GM18861 (cell line): Measurements from ENCODE around the gene CITED1.

ENCODE experiments used
- ATAC-seq: cut with Tn5 transposase; IDR thresholded peaks from one replicate; pipeline ENCODE4 v1.9.1; 2021; ENCODE audit not compliant: unreplicated experiment

Gene CITED1

GRCh38 chrX:72271091-72271788 is 34.5 kb downstream of the CITED1 start:
- ATAC-seq, result no peak

- no peak for ATAC-seq
Observed at GRCh38 chrX:72270316-72270866, 35.3 kb downstream of the CITED1 start.

- ATAC-seq, result no peak
Observed at GRCh38 chrX:72269671-72270251, 36.0 kb downstream of the CITED1 start.

DNA sequence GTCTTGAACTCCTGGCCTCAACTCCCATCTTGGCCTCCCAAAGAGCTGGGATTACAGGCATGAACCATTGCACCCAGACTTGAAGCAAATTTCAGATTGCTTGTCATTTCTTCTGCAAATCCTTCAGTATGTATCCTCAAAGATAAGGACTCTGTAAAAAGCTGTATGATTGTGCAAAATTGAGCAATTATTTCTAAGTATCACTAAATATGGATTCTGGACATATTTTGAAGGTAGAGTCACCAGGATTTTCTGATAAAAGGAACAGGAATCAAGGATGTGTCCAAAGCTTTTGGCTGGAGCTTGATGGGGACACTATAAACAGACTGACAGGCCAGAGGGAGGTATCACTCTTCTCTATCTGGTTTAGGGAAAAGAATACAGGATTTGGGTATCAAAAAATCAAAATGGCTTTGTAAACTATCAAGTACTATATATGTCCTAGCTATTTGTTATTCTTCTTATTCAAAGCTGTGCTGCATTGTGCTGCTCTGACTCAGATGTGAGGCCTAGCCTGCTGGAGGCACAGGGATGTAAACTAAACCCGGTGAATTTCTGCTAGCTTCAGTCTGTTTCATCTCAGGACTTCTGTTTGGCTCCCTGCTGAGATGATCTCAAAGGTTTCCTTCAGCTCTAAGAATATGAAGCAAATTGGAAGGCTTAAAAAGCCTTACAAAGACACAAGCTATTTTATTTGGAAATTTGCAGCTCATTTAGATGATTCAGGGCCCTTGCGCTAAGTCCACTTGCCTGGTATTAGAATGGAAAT is 36.9 kb downstream of the CITED1 start:
- ATAC-seq, result no peak

- ATAC-seq, result no peak
Observed at GRCh38 chrX:72265263-72265662, 40.5 kb downstream of the CITED1 start.

DNA sequence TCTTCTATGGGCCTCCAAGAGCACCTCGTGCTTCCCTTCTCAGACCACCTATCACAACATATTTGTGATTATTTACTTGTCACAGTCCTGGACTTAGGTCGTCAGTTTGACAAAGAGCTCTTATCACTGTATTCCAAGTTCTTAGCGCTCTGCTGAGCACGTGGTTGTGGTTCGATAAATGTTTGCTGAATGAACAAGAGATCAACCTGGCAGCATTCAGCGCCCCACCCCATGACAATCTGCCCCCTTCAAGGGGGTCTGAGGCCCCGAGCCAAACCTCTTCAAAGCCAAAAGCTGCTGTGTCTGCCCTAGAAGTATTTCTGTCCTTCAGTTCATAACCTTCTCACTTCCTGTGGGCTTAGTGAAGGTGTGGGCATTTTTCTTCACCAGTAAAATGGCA is 43.6 kb downstream of the CITED1 start:
- no peak for ATAC-seq

- no peak for ATAC-seq
Observed at GRCh38 chrX:72260448-72260847, 45.3 kb downstream of the CITED1 start.

GRCh38 chrX:72258174-72258573 is 47.5 kb downstream of the CITED1 start:
- no peak for ATAC-seq

DNA sequence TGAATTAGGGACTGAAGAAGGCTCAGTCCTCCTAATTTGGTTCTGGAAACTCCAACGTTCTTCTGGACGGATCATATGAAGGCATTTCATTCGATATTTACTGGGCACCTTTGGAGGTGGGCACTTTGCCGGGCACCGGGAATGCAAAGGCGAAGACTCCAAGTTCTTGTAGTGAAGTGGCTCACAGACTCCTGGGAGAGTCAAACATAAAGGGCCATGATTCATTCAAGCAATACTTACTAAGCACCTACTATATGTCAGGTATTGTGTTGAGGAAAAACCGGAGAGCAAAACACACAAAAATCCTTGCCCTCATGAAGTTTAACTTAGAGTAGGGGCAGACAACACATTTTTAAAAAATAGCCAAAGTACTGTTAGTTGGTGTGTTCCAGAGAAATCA is 49.9 kb downstream of the CITED1 start:
- no peak for ATAC-seq

DNA sequence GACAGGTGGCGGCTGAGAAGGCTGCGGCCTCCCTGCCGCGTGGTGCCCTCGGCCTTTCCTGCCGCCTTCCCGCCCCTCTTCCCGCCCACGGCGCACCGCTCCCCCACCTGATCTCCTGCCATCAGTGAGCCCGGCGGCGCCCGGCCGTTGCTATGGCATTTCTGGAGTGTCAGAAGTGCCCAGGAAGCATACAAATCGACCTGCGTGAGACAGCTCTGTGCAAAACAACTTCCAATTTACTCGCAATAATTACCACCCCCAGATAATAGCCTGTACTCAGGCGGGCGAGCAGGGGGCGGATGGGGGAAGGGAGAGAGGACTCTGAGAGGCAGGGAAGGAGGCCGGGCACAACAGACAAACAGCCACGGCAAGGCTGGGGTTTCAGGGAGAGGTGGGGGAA is 50.3 kb downstream of the CITED1 start:
- ATAC-seq, result no peak

- no peak for ATAC-seq
Observed at GRCh38 chrX:72254816-72255215, 50.9 kb downstream of the CITED1 start.

DNA sequence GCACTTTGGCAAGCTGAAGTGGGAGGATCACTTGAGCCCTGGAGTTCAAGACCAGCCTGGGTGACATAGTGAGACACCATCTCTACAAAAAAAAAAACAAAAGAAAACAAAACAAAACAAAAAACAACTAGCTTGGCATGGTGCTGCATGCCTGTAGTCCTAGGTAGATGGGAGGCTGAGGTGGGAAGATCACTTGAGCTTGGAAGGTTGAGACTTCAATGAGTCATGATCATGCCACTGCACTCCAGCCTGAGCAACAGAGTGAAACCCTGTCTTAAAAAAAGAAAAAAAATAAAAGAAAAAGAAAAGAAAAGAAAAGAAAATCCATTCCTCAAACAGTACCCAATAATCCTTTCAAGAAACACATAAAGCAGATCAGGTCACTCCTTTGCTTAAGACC is 52.0 kb downstream of the CITED1 start:
- no peak for ATAC-seq
